GM12878 (cell line): ENCODE measurements around the gene HTR4.

ENCODE experiments used
- ATF2 ChIP-seq: IDR thresholded peaks from 2 replicates; pipeline ENCODE4 v1.6.1; 2012; ENCODE audit warnings: low read length, inconsistent platforms
- CEBPZ ChIP-seq: fragments of 150-350 bp; IDR thresholded peaks from 2 replicates; pipeline ENCODE4 v1.6.1; 2016; ENCODE audit warnings: low read depth, low read length
- CTCF ChIP-seq, 3 experiments: IDR thresholded peaks in 2 of 3; conservative IDR thresholded peaks in 1 of 3; 2 replicates each; pipeline ENCODE4 v1.5.1; 2011; ENCODE audit warnings: low read depth in 3 of 3, low read length in 3 of 3, mild to moderate bottlenecking in 3 of 3, control low read depth in 2 of 3, moderate library complexity in 2 of 3, inconsistent platforms in 1 of 3, mixed read lengths in 1 of 3; ENCODE audit not compliant: control insufficient read depth in 2 of 3, insufficient read depth in 1 of 3; ENCODE audit errors: extremely low read depth in 1 of 3
- FOXK2 ChIP-seq: fragments of 450-650 bp; IDR thresholded peaks from 2 replicates; pipeline ENCODE4 v1.6.1; 2017; ENCODE audit warnings: mild to moderate bottlenecking, moderate library complexity
- FOXM1 ChIP-seq: IDR thresholded peaks from 2 replicates; pipeline ENCODE4 v1.6.1; 2012; ENCODE audit warnings: low read depth, mild to moderate bottlenecking, inconsistent platforms, low read length, moderate library complexity
- JUNB ChIP-seq: IDR thresholded peaks from 2 replicates; pipeline ENCODE4 v1.6.1; 2016; ENCODE audit warnings: antibody characterized with exemption, mild to moderate bottlenecking
- MAX ChIP-seq: IDR thresholded peaks from 2 replicates; pipeline ENCODE4 v1.6.1; 2012; ENCODE audit warnings: low read depth, low read length, improper control_type of control experiment
- MTA2 ChIP-seq: fragments of 450-650 bp; IDR thresholded peaks from 2 replicates; pipeline ENCODE4 v1.6.1; 2016; ENCODE audit warnings: low read depth, mild to moderate bottlenecking, moderate library complexity
- POLR2AphosphoS5 ChIP-seq: IDR thresholded peaks from 2 replicates; pipeline ENCODE4 v1.6.1; 2011; ENCODE audit warnings: mild to moderate bottlenecking, low read length, inconsistent platforms
- SMC3 ChIP-seq: IDR thresholded peaks from 2 replicates; pipeline ENCODE4 v1.6.1; 2011; ENCODE audit warnings: low read length, improper control_type of control experiment, borderline replicate concordance
- SREBF1 ChIP-seq: IDR thresholded peaks from 2 replicates; pipeline ENCODE4 v1.6.1; 2012; ENCODE audit warnings: mild to moderate bottlenecking, low read length
- TAF1 ChIP-seq: IDR thresholded peaks from 2 replicates; pipeline ENCODE4 v1.6.1; 2011; ENCODE audit warnings: mild to moderate bottlenecking, low read depth, low read length, borderline replicate concordance
- ZBTB11 ChIP-seq: fragments of 450-650 bp; formaldehyde crosslinking; IDR thresholded peaks from 2 replicates; pipeline ENCODE4 v1.5.0; 2022; ENCODE audit warnings: mild to moderate bottlenecking, missing genetic modification characterization
- ZNF384 ChIP-seq: IDR thresholded peaks from 2 replicates; pipeline ENCODE4 v1.6.1; 2012; ENCODE audit warnings: low read depth, mild to moderate bottlenecking, low read length, improper control_type of control experiment, borderline replicate concordance

- TF ChIP-seq SREBF1 = no peak
- TF ChIP-seq POLR2AphosphoS5 = no peak
- no peak for TF ChIP-seq CTCF (IDR thresholded peaks at IDR 0.05 in 2 of 3, conservative IDR thresholded peaks at IDR 0.05 in 1 of 3; ENCODE audit: control insufficient read depth in 2 of 3, extremely low read depth in 1 of 3, insufficient read depth in 1 of 3, low read depth in 3 of 3, low read length in 3 of 3)
- no peak for TF ChIP-seq FOXK2
- no peak for TF ChIP-seq JUNB
- no peak for TF ChIP-seq TAF1
- no peak for TF ChIP-seq CEBPZ
- TF ChIP-seq MTA2 = no peak
- TF ChIP-seq ZBTB11 = no peak
- TF ChIP-seq ZNF384 = no peak
- TF ChIP-seq FOXM1 = no peak
- TF ChIP-seq ATF2 = no peak
- TF ChIP-seq SMC3 = no peak
- TF ChIP-seq MAX = no peak
These were observed 34.2 kb downstream of the HTR4 start for GRCh38 chr5:148620091-148620490.
